ENCODE data around the gene RGS17. TPM values are rescaled to one million over a fixed set of nuclear protein-coding genes. Genes with fewer than 3 reads are reported as not detected.
A peak's percentile ranks its signal among the peaks of the same experiment; 100 is the strongest.
"Not testable (repeated sequence)": the region's sequence is repeated elsewhere in the genome, so short reads cannot be mapped to it uniquely, and the experiment has no call there.

Gene RGS17
- total and polyA plus RNA-seq, 4 donors: 8.9 to 40.8 (median 24.1) TPM

- no peak for DNase-seq (ENCODE audit: low read depth in 4 of 6, low spot score in 6 of 6)
- no peaks in the 10 kb centered on the region for H3K4me1 ChIP-seq (ENCODE audit: control insufficient read depth, insufficient read depth, low read length)
- H3K9me3 ChIP-seq (ENCODE audit: control insufficient read depth, insufficient read depth, low read length): no peaks in the 10 kb centered on the region
- no CpG with 5 or more reads among the region's 4 CpGs for WGBS (ENCODE audit: insufficient coverage)
- no peaks in the 10 kb centered on the region for H3K36me3 ChIP-seq (ENCODE audit: control insufficient read depth, insufficient read depth, low read length)
- no peak overlapping the region for H3K4me3 ChIP-seq (ENCODE audit: low read depth, low read length)
- H3K27ac ChIP-seq (ENCODE audit: low read depth, low read length): no peak overlapping the region
- H3K27me3 ChIP-seq (ENCODE audit: control insufficient read depth, insufficient read depth, low read length): no peaks in the 10 kb centered on the region
Observed at GRCh38 chr6:153015094-153015640, 115.9 kb downstream of the RGS17 start.

DNA sequence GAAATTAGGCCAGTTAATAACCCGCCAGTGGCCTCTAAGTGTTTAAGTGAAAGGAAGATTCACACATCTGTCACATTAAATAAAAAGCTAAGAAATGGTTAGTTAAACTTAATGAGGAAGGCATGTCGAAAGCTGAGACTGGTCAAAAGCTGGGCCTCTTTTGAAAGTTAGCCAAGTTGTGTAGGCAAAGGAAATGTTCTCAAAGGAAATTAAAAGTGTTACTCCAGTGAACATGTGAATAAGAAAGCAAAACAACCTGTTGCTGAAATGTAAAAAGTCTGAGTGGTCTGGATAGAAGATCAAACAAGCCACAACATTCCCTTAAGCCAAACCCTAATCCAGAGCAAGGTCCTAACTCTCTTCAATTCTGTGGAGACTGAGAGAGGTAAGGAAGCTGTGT, 117.6 kb downstream of the RGS17 start:
- Histone ChIP-seq H3K9me3 (ENCODE audit: control insufficient read depth, insufficient read depth, low read length) (no peaks in the 10 kb centered on the region), H3K27me3 (ENCODE audit: control insufficient read depth, insufficient read depth, low read length) (no peaks in the 10 kb centered on the region), H3K36me3 (ENCODE audit: control insufficient read depth, insufficient read depth, low read length) (no peaks in the 10 kb centered on the region), H3K4me1 (ENCODE audit: control insufficient read depth, insufficient read depth, low read length) (no peaks in the 10 kb centered on the region), H3K4me3 (ENCODE audit: low read depth, low read length) (no peak overlapping the region), H3K27ac (ENCODE audit: low read depth, low read length) (no peak overlapping the region)
- DNase-seq (ENCODE audit: low read depth in 4 of 6, low spot score in 6 of 6): no peak
- 25% methylated on average over 1 of the region's 2 CpGs for WGBS (ENCODE audit: insufficient coverage)

- Histone ChIP-seq H3K9me3 (ENCODE audit: control insufficient read depth, insufficient read depth, low read length) (no peaks in the 10 kb centered on the region), H3K27ac (ENCODE audit: low read depth, low read length) (no peak overlapping the region), H3K27me3 (ENCODE audit: control insufficient read depth, insufficient read depth, low read length) (no peaks in the 10 kb centered on the region), H3K4me1 (ENCODE audit: control insufficient read depth, insufficient read depth, low read length) (no peaks in the 10 kb centered on the region), H3K36me3 (ENCODE audit: control insufficient read depth, insufficient read depth, low read length) (no peaks in the 10 kb centered on the region), H3K4me3 (ENCODE audit: low read depth, low read length) (no peak overlapping the region)
- no peak for DNase-seq (ENCODE audit: low read depth in 4 of 6, low spot score in 6 of 6)
- 70% methylated on average over 2 of the region's 6 CpGs for WGBS (ENCODE audit: insufficient coverage)
Observed at GRCh38 chr6:153012856-153013255, 118.2 kb downstream of the RGS17 start.

- H3K4me1 ChIP-seq (ENCODE audit: control insufficient read depth, insufficient read depth, low read length): peaks cover 8% of the 10 kb centered on the region
- no peaks in the 10 kb centered on the region for H3K27me3 ChIP-seq (ENCODE audit: control insufficient read depth, insufficient read depth, low read length)
- peak in 3 of 6 donors; percentile 12 to 60 (median 49) for DNase-seq (ENCODE audit: low read depth in 4 of 6, low spot score in 6 of 6)
- H3K4me3 ChIP-seq (ENCODE audit: low read depth, low read length): peak overlapping the region; percentile 62
- H3K36me3 ChIP-seq (ENCODE audit: control insufficient read depth, insufficient read depth, low read length): no peaks in the 10 kb centered on the region
- 0% methylated on average over 2 of the region's 6 CpGs for WGBS (ENCODE audit: insufficient coverage)
- H3K27ac ChIP-seq (ENCODE audit: low read depth, low read length): peak overlapping the region; percentile 77
- no peaks in the 10 kb centered on the region for H3K9me3 ChIP-seq (ENCODE audit: control insufficient read depth, insufficient read depth, low read length)
Observed at GRCh38 chr6:153003366-153003690, 127.8 kb downstream of the RGS17 start.

DNA sequence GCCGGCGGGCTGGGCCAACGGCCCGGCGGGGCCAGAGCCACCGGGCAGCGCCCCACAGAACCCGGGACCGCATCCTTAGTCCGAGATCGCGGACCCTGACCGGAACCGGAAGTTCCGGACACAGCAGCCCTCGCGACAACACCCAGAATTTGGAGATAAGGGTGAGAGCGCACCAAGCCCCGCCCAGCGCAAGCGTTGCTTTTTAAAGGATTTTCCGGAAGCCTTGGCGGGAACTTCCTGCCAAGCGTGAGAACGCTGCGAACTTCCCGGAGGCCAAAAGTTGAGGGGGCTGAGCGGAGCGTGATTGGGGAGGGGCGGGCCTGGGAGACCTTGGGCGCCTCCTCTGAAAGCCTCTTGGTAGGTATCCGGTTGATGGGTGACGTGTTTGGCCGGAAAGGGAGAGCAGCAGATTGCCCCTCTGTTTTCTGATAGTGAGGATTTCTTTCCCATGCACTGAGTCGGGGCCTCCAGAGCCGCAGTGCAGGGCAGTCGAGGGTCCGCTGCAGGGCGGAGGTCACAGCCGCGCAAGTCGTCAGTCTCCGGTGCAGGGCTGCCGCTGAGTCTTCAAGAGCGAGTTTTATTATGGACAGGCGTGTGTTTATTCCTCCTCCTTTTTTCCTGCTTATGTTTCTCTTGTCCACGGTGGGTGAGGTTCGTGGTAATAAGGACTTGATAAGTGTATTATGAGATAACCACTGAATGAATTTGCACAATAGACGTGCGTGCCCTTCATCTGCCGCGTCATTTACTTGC, 128.3 kb downstream of the RGS17 start, which contains the start of gene MTRF1L:
Gene MTRF1L, minus strand, starts transcription at position 97 of the 753 bp plus-strand sequence. Its CDS starts 24 bp downstream, at position 73.
- peak within 1 kb of the TSS; percentile 62 for H3K4me3 ChIP-seq (ENCODE audit: low read depth, low read length)
- H3K9me3 ChIP-seq (ENCODE audit: control insufficient read depth, insufficient read depth, low read length): no peaks in the 10 kb centered on the region
- peaks cover 8% of the 10 kb centered on the region for H3K4me1 ChIP-seq (ENCODE audit: control insufficient read depth, insufficient read depth, low read length)
- H3K27ac ChIP-seq (ENCODE audit: low read depth, low read length): peak within 1 kb of the TSS; percentile 86
- H3K27me3 ChIP-seq (ENCODE audit: control insufficient read depth, insufficient read depth, low read length): no peaks in the 10 kb centered on the region
- WGBS (ENCODE audit: insufficient coverage): under 1% methylated on average over 43 of the region's 52 CpGs
- no peaks in the 10 kb centered on the region for H3K36me3 ChIP-seq (ENCODE audit: control insufficient read depth, insufficient read depth, low read length)
- peak; percentile 89 to 98 (median 92) for DNase-seq (ENCODE audit: low read depth in 4 of 6, low spot score in 6 of 6)

- Histone ChIP-seq H3K9me3 (ENCODE audit: control insufficient read depth, insufficient read depth, low read length) (no peaks in the 10 kb centered on the region), H3K4me3 (ENCODE audit: low read depth, low read length) (peak overlapping the region; percentile 62), H3K27ac (ENCODE audit: low read depth, low read length) (peak overlapping the region; percentile 86), H3K36me3 (ENCODE audit: control insufficient read depth, insufficient read depth, low read length) (no peaks in the 10 kb centered on the region), H3K27me3 (ENCODE audit: control insufficient read depth, insufficient read depth, low read length) (no peaks in the 10 kb centered on the region), H3K4me1 (ENCODE audit: control insufficient read depth, insufficient read depth, low read length) (peaks cover 8% of the 10 kb centered on the region)
- peak in 2 of 6 donors; percentile 26 to 52 for DNase-seq (ENCODE audit: low read depth in 4 of 6, low spot score in 6 of 6)
- 2% methylated on average over 23 of the region's 31 CpGs for WGBS (ENCODE audit: insufficient coverage)
Observed at GRCh38 chr6:153001767-153002612, 129.1 kb downstream of the RGS17 start.

DNA sequence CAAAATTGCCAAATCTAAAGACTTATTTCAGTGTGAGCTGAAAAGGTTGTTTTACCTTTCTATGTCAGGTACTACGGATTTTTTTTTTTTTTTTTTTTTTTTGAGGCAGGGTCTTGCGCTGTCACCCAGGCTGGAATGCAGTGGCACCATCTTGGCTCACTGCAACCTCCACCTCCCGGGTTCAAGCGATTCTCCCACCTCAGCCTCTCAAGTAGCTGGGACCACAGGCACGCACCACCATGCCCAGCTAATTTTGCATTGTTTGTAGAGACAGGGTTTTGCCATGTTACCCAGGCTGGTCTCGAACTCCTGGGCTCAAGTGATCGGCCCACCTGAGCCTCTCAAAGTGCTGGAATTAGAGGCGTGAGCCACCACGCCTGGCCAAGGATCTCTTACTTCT, 130.3 kb downstream of the RGS17 start:
- H3K27ac ChIP-seq (ENCODE audit: low read depth, low read length); H3K4me3 ChIP-seq (ENCODE audit: low read depth, low read length); H3K9me3 ChIP-seq (ENCODE audit: control insufficient read depth, insufficient read depth, low read length); H3K36me3 ChIP-seq (ENCODE audit: control insufficient read depth, insufficient read depth, low read length); H3K27me3 ChIP-seq (ENCODE audit: control insufficient read depth, insufficient read depth, low read length); DNase-seq (ENCODE audit: low read depth in 4 of 6, low spot score in 6 of 6); H3K4me1 ChIP-seq (ENCODE audit: control insufficient read depth, insufficient read depth, low read length): not testable (repeated sequence)
- WGBS (ENCODE audit: insufficient coverage): 96% methylated on average over 8 of the region's 9 CpGs

GRCh38 chr6:153000243-153000642, 130.8 kb downstream of the RGS17 start:
- no peak for DNase-seq (ENCODE audit: low read depth in 4 of 6, low spot score in 6 of 6)
- no peaks in the 10 kb centered on the region for H3K36me3 ChIP-seq (ENCODE audit: control insufficient read depth, insufficient read depth, low read length)
- H3K4me1 ChIP-seq (ENCODE audit: control insufficient read depth, insufficient read depth, low read length): peaks cover 8% of the 10 kb centered on the region
- no peak overlapping the region for H3K27ac ChIP-seq (ENCODE audit: low read depth, low read length)
- H3K27me3 ChIP-seq (ENCODE audit: control insufficient read depth, insufficient read depth, low read length): no peaks in the 10 kb centered on the region
- no peaks in the 10 kb centered on the region for H3K9me3 ChIP-seq (ENCODE audit: control insufficient read depth, insufficient read depth, low read length)
- H3K4me3 ChIP-seq (ENCODE audit: low read depth, low read length): no peak overlapping the region

DNA sequence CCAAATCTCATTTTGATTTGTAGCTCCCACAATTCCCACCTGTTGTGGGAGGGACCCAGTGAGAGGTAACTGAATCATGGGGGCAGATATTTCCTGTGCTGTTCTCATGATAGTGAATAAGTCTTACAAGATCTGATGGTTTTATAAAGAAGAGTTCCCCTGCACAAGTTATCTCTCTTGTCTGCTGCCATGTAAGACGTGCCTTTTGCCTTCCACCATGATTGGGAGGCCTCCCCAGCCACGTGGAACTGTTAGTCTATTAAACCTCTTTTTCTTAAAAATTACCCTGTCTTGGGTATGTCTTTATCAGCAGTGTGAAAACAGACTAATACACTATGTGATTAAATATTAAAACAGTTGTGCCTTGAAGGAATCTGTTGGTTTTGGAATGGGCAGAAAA, 131.5 kb downstream of the RGS17 start:
- DNase-seq (ENCODE audit: low read depth in 4 of 6, low spot score in 6 of 6); H3K27ac ChIP-seq (ENCODE audit: low read depth, low read length); H3K36me3 ChIP-seq (ENCODE audit: control insufficient read depth, insufficient read depth, low read length); H3K4me1 ChIP-seq (ENCODE audit: control insufficient read depth, insufficient read depth, low read length); H3K4me3 ChIP-seq (ENCODE audit: low read depth, low read length); H3K9me3 ChIP-seq (ENCODE audit: control insufficient read depth, insufficient read depth, low read length); H3K27me3 ChIP-seq (ENCODE audit: control insufficient read depth, insufficient read depth, low read length): not testable (repeated sequence)
- WGBS (ENCODE audit: insufficient coverage): no CpG with 5 or more reads among the region's 2 CpGs

Measured in spinal cord (tissue), 10 donors.